Central memory CD8-positive, alpha-beta T cell (primary cell): ENCODE data around the gene DNAI4.
A peak's percentile ranks its signal among the peaks of the same experiment; 100 is the strongest.
"Not testable (repeated sequence)": the region's sequence is repeated elsewhere in the genome, so short reads cannot be mapped to it uniquely, and the experiment has no call there.

Experiments used
- ATAC-seq: fragments of 150-1000 bp; cut with Tn5 transposase; replicated peaks from 2 replicates; pipeline ENCODE4 v1.10.0; 2022; ENCODE audit warnings: mild to moderate bottlenecking, moderate FRiP score, moderate number of reproducible peaks; ENCODE audit not compliant: poor library complexity, severe bottlenecking; ENCODE audit errors: extremely low read depth
- DNase-seq, 2 donors: peaks; one replicate each; pipeline ENCODE4 v3.0.0; 2021; ENCODE audit warnings: low spot score in 2 of 2
- H3K27ac Mint-ChIP-seq: one replicate; pipeline ENCODE4 v1.8.0; 2022; ENCODE audit warnings: low read depth, mild to moderate bottlenecking, moderate library complexity, mixed read lengths
- H3K27me3 Mint-ChIP-seq: one replicate; pipeline ENCODE4 v1.8.0; 2022; ENCODE audit warnings: mixed read lengths
- H3K36me3 Mint-ChIP-seq: one replicate; pipeline ENCODE4 v1.8.0; 2022; ENCODE audit warnings: mild to moderate bottlenecking, moderate library complexity, mixed read lengths; ENCODE audit not compliant: insufficient read depth
- H3K4me1 Mint-ChIP-seq: one replicate; pipeline ENCODE4 v1.8.0; 2022; ENCODE audit warnings: mixed read lengths
- H3K4me3 Mint-ChIP-seq: one replicate; pipeline ENCODE4 v1.8.0; 2022; ENCODE audit warnings: mild to moderate bottlenecking, moderate library complexity, mixed read lengths
- H3K9me3 Mint-ChIP-seq: one replicate; pipeline ENCODE4 v1.8.0; 2022; ENCODE audit warnings: mixed read lengths

Gene DNAI4, protein sequence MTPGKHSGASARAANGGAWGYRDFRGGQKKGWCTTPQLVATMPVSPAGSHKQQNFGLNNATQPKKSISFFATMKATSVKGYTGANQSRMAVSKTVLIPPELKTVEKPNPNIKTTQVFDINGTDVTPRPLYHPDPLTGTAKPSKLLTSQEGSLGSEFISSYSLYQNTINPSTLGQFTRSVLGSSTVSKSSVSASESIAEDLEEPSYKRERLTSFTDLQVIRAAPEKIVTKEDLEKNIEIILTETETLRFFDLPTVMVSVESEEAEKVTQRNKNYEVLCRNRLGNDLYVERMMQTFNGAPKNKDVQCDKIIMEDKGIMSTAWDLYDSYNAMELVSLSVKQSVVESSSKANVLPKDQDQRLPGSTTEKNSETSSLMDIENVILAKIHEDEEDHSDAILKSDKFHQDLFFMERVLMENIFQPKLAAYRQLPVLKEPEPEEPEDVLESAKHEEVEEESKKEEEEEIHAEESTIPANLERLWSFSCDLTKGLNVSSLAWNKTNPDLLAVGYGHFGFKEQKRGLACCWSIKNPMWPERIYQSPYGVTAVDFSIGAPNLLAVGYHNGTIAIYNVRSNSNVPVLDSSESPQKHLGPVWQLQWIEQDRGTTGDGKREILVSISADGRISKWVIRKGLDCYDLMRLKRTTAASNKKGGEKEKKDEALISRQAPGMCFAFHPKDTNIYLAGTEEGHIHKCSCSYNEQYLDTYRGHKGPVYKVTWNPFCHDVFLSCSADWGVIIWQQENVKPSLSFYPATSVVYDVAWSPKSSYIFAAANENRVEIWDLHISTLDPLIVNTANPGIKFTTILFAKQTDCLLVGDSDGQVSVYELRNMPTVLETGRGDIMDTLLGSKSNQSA

DNA sequence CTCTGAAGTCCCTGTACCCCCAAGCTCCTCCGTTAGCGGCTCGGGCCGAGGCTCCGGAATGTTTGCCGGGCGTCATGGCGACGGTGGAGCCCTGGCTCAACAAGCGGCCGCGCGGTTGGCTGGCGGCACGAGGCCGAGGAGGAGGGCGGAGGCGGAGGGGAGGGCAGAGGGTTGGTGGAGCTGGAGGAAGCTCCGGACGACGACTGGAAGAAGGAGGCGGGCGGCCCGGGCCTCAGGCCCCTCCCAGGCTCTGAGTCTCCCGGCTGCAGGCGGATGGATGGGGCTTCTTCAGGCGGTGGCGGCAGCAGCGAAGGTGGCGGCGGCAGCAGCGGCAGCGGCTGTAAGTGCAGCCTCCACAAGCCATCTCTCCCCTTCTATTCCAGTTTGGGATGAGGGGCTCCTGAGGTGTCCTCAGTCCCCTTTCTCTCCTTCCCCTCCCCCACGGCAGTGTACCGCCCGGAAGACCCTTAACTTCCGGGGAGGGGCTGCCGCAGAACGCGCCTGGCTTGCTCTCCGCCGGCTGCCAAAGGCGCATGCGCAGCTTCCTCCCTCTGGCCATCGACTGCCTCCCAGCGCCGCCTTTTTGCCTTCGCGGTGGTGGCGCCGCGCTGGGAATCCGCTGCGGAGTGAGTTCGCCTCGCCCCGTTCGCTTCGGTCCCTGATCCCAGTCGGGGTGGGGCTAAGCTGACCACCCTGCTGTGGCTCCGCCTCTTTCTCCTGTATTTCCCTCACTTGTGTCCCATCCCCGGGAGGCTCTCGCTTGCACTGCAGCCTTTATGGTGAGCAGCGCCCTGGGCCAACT, at the start of gene DNAI4, which contains the start of gene MIER1:
Gene DNAI4 (minus strand): TSS at position 101 of the 802 bp plus-strand sequence. CDS start 25 bp downstream, at position 76.
Gene MIER1 (plus strand): TSS at position 235 of the 802 bp plus-strand sequence. CDS start 39 bp downstream, at position 274.
- H3K4me1 Mint-ChIP-seq: peaks cover 46% of the 10 kb centered on the region
- H3K27me3 Mint-ChIP-seq: no peaks in the 10 kb centered on the region
- peak; percentile 92 to 96 for DNase-seq
- peaks cover 25% of the 10 kb centered on the region for H3K36me3 Mint-ChIP-seq
- ATAC-seq: peak; percentile 95
- H3K27ac Mint-ChIP-seq: peak within 1 kb of the TSS; percentile 96
- no peaks in the 10 kb centered on the region for H3K9me3 Mint-ChIP-seq
- H3K4me3 Mint-ChIP-seq: peak within 1 kb of the TSS; percentile 93

DNA sequence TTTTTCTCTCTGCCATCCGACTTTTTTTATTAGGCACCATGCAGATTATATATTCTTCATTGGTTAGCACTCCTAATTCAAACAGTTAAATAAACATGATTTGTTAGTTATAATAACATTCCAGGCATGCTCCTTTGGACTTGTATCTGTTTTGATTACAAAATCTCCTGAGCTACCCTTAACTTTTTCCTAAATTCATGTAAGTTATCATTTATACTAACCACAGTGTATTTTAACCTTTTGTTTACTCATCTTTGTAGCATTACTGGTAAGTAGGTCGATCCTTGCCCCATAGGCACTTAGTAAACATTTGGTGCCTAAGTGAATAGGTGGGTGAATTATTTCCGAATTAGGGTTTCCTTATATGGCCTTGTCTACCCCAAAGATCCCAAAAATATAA, 43.9 kb upstream of the DNAI4 start:
- no peaks in the 10 kb centered on the region for H3K27me3 Mint-ChIP-seq
- peaks cover 73% of the 10 kb centered on the region for H3K36me3 Mint-ChIP-seq
- peak overlapping the region; percentile 69 for H3K27ac Mint-ChIP-seq
- DNase-seq (no peak), ATAC-seq (no peak)
- H3K4me3 Mint-ChIP-seq: no peak overlapping the region
- peaks cover 31% of the 10 kb centered on the region for H3K4me1 Mint-ChIP-seq
- peaks cover 7% of the 10 kb centered on the region for H3K9me3 Mint-ChIP-seq

DNA sequence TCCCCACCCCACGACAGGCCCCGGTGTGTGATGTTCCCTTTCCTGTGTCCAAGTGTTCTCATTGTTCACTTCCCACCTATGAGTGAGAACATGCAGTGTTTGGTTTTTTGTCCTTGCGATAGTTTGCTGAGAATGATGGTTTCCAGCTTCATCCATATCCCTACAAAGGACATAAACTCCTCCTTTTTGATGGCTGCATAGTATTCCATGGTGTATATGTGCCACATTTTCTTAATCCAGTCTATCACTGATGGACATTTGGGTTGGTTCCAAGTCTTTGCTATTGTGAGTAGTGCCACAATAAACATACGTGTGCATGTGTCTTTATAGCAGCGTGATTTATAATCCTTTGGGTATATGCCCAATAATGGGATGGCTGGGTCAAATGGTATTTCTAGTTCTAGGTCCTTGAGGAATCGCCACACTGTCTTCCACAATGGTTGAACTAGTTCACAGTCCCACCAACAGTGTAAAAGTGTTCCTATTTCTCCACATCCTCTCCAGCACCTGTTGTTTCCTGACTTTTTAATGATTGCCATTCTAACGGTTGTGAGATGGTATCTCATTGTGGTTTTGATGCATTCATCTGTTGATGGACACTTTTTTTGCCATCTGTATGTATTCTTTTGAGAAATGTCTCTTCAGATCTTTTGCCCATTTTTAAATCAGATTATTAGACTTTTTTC, 41.7 kb upstream of the DNAI4 start:
- H3K27ac Mint-ChIP-seq: peak overlapping the region; percentile 50
- H3K36me3 Mint-ChIP-seq: peaks cover 77% of the 10 kb centered on the region
- not testable (repeated sequence) for ATAC-seq, H3K27me3 Mint-ChIP-seq, H3K9me3 Mint-ChIP-seq, DNase-seq, H3K4me3 Mint-ChIP-seq
- peaks cover 21% of the 10 kb centered on the region for H3K4me1 Mint-ChIP-seq

DNA sequence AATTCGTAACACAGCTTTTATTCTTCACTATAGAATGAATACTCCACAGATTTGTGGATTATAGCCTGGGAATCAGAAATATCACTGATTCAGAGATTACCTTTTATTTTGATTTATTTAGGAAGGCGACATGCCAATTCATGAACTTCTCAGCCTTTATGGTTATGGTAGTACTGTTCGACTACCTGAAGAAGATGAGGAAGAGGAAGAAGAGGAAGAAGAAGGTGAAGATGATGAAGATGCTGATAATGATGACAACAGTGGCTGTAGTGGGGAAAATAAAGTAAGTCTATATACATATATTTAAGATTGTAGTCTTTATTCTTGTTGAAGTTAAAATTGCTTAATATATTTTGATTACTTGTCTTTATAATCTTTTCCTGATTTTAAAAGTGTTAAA, 33.3 kb upstream of the DNAI4 start:
- peaks cover 62% of the 10 kb centered on the region for H3K36me3 Mint-ChIP-seq
- H3K9me3 Mint-ChIP-seq: no peaks in the 10 kb centered on the region
- H3K27me3 Mint-ChIP-seq: no peaks in the 10 kb centered on the region
- ATAC-seq (no peak), DNase-seq (no peak)
- peaks cover 25% of the 10 kb centered on the region for H3K4me1 Mint-ChIP-seq
- no peak overlapping the region for H3K27ac Mint-ChIP-seq
- no peak overlapping the region for H3K4me3 Mint-ChIP-seq

DNA sequence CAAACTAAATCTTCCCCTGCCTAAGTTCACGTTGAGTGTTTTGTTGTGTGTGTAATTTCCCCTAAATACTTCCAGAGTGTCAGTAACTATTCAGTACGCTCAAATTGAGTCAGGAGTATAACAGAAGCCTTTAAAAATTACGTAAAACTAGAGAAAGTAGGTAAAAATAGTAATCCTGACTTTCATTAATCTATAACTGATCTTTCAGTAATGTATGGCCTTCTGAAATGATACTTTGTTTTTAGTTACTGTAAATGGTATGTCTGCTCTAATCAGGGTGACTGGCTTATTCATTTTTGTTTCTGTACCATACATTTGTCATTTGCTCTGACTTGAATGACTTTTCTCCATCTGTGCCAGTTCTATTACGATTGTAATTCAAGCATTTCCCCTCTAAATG, 29.6 kb upstream of the DNAI4 start:
- no peaks in the 10 kb centered on the region for H3K9me3 Mint-ChIP-seq
- no peak for ATAC-seq
- peak overlapping the region; percentile 81 for H3K27ac Mint-ChIP-seq
- H3K27me3 Mint-ChIP-seq: no peaks in the 10 kb centered on the region
- no peak for DNase-seq
- H3K4me1 Mint-ChIP-seq: peaks cover 38% of the 10 kb centered on the region
- H3K36me3 Mint-ChIP-seq: peaks cover 60% of the 10 kb centered on the region
- H3K4me3 Mint-ChIP-seq: no peak overlapping the region

DNA sequence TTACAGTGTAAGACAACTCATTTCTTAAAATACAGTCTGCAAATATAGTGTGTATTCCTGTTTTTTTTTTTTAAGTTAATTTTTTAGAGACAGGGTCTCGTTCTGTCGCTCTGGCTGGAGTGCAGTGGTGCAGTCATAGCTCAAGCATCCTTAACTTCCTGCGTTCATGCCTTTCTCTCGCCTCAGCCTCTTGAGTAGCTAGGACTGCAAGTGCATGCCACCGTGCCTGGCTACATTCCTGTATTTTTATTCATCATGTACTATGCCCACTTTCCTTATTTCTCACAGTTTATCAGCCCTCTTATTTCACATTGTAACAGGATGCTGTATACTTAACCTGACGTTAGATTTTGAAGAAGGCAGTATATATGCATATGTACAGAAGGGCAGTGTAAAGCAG, 26.9 kb upstream of the DNAI4 start:
- Mint-ChIP-seq H3K4me3 (no peak overlapping the region), H3K27me3 (no peaks in the 10 kb centered on the region), H3K36me3 (peaks cover 67% of the 10 kb centered on the region), H3K27ac (no peak overlapping the region), H3K4me1 (peaks cover 50% of the 10 kb centered on the region), H3K9me3 (no peaks in the 10 kb centered on the region)
- no peak for ATAC-seq
- no peak for DNase-seq

DNA sequence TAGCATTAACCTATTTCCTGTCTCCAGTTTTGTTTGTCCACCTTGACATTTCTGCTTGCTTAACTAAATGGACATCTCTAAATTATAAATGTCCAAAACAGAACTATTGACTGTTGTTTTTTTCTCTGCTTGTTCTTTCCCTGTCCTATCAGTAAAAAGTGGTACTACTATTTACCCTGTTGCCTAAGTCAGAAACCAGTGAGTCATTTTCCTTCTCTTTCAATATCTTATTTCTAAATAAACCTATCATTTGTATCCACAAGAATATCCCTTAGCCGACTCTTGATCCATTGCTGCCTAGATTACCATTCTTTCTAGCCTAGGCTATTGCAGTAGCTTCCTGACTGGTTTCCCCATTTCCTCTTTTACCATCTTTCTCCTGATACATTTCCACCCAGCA, 22.6 kb upstream of the DNAI4 start:
- H3K4me3 Mint-ChIP-seq: no peak overlapping the region
- peak overlapping the region; percentile 52 for H3K27ac Mint-ChIP-seq
- no peaks in the 10 kb centered on the region for H3K9me3 Mint-ChIP-seq
- no peak for ATAC-seq
- no peak for DNase-seq
- no peaks in the 10 kb centered on the region for H3K27me3 Mint-ChIP-seq
- peaks cover 49% of the 10 kb centered on the region for H3K36me3 Mint-ChIP-seq
- H3K4me1 Mint-ChIP-seq: peaks cover 55% of the 10 kb centered on the region

DNA sequence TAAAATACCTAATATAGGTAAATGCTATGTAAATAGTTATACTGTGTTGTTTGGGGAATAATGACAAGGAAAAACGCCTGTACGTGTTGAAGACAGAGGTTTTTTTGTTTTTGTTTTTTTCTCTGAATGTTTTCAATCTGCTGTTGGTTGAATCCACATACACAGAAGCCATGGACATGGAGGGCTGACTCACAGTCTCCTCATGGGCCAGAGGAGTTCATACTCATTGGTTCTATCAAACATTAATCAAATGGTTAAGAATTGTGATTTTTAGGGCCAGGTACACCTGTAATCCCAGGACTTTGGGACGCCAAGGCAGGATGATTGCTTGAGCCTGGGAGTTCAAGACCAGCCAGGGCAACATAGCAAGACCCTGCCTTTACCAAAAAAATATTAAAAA, 20.7 kb upstream of the DNAI4 start:
- no peak for DNase-seq
- no peak overlapping the region for H3K27ac Mint-ChIP-seq

DNA sequence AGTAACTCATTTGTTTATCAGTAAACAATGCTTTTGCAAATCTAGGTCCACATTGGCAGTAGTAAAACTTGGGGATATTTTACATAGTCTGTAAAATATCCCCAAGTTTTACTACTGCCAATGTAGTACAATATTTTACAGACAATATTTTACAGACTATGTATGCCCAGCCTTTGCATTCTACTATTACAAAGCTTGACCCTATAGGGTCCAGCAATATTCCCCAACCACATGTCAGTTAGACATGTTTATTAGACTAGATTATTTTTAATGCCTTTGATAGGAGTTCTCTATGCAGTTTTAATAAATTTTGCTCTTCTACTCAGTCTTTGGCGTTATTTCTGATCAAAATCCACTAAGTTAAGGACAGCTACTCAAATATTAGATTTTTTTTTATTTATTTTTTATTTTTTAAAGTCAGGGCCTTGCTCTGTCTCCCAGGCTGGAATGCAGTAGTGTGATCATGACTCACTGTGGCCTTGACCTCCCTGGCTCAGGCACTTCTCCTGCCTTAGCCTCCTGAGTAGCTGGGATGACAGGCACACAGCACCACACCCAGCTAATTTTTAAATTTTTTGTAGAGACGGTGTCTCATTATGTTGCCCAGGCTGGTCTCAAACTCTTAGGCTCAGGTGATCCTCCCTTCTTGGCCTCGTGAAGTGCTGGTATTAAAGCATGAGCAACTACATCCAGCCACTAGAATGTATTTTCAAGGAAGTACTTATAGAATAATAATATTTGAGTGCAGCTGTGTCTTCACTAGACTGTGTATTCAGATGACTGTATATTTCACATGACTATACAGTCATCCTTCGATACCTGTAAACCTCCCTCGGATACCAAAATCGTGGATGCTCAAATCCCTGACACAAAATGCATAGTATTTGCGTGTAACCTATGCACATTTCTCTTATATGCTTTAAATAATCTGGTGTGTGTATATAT, 19.9 kb upstream of the DNAI4 start:
- DNase-seq (no peak), ATAC-seq (no peak)
- peak overlapping the region; percentile 12 for H3K27ac Mint-ChIP-seq
- H3K27me3 Mint-ChIP-seq: no peaks in the 10 kb centered on the region
- H3K9me3 Mint-ChIP-seq: no peaks in the 10 kb centered on the region
- peaks cover 71% of the 10 kb centered on the region for H3K4me1 Mint-ChIP-seq
- no peak overlapping the region for H3K4me3 Mint-ChIP-seq
- H3K36me3 Mint-ChIP-seq: peaks cover 48% of the 10 kb centered on the region

More for the DNA sequence above, 20.7 kb upstream of the DNAI4 start:
- Mint-ChIP-seq H3K9me3 (no peaks in the 10 kb centered on the region), H3K4me1 (peaks cover 64% of the 10 kb centered on the region), H3K4me3 (no peak overlapping the region), H3K27me3 (no peaks in the 10 kb centered on the region), H3K36me3 (peaks cover 53% of the 10 kb centered on the region)
- ATAC-seq: no peak

DNA sequence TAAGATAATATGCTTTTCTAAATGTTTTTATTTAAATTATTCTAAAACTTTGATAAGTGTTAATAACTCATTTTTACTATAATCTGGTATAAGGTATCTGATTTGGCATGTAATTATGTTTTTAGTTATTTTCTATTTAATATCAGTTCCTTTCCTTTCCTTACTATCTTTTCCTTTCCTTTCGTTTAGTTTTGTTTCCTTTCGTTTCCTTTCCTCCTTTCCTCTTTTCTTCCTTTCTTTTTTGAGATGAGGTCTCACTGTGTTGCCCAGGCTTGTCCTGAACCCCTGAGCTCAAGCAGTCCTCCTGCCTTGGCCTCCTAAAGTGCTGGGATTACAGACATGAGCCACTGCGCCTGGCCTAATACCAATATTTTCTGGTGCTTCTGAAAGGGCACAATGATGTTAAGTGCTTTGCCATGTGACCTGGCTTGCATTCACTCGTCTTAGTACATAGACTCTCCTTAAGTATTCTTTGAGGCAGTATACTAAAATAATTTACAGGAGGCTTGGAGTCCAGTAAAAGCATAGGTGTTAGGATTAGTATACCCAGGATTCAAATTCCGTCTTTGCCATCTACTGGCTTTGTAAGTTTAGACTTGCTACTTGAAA, 18.8 kb upstream of the DNAI4 start:
- H3K27me3 Mint-ChIP-seq: no peaks in the 10 kb centered on the region
- H3K4me3 Mint-ChIP-seq: no peak overlapping the region
- no peaks in the 10 kb centered on the region for H3K9me3 Mint-ChIP-seq
- DNase-seq (no peak), ATAC-seq (no peak)
- H3K36me3 Mint-ChIP-seq: peaks cover 46% of the 10 kb centered on the region
- peak overlapping the region; percentile 12 for H3K27ac Mint-ChIP-seq
- peaks cover 74% of the 10 kb centered on the region for H3K4me1 Mint-ChIP-seq

DNA sequence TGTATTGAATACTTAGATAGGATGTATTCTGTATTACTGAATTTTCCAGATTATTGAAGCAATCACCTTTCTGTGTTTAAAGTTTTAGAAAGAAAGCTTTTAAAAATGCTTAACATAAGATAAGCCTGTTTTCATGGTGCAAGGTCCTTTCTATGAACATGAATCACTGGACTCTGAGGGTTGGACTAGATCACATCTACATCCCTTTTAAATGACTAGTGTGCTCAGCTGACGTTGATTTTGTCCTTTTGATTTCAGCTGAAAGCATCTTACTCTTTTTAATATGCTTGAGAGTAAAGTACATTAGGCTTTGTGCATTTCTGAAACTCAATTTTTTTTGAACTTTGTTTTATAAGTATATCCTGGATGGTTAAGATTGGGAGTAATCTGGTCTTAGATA, 16.3 kb upstream of the DNAI4 start:
- no peak for DNase-seq
- no peak for ATAC-seq
- peak overlapping the region; percentile 25 for H3K27ac Mint-ChIP-seq
- H3K27me3 Mint-ChIP-seq: no peaks in the 10 kb centered on the region
- no peaks in the 10 kb centered on the region for H3K9me3 Mint-ChIP-seq
- H3K4me3 Mint-ChIP-seq: no peak overlapping the region
- peaks cover 69% of the 10 kb centered on the region for H3K4me1 Mint-ChIP-seq
- H3K36me3 Mint-ChIP-seq: peaks cover 28% of the 10 kb centered on the region
